Measurements from ENCODE around the gene NEUROD2. TPM values are rescaled to one million over a fixed set of nuclear protein-coding genes. Genes with fewer than 3 reads are reported as not detected.

The NEUROD2 gene
- total RNA-seq, 1 donor from 2014 or later, result not detected

GRCh38 chr17:39634384-39634871, 26.7 kb upstream of the NEUROD2 start:
- no peak overlapping the region for H3K27ac ChIP-seq
- DNase-seq, result no peak
- H3K27me3 ChIP-seq (ENCODE audit: low read depth), result peaks cover 4% of the 10 kb centered on the region
- no peaks in the 10 kb centered on the region for H3K36me3 ChIP-seq
- no peak overlapping the region for H3K4me3 ChIP-seq
- H3K4me1 ChIP-seq, result peaks cover 34% of the 10 kb centered on the region
- TF ChIP-seq, protein P1, sequence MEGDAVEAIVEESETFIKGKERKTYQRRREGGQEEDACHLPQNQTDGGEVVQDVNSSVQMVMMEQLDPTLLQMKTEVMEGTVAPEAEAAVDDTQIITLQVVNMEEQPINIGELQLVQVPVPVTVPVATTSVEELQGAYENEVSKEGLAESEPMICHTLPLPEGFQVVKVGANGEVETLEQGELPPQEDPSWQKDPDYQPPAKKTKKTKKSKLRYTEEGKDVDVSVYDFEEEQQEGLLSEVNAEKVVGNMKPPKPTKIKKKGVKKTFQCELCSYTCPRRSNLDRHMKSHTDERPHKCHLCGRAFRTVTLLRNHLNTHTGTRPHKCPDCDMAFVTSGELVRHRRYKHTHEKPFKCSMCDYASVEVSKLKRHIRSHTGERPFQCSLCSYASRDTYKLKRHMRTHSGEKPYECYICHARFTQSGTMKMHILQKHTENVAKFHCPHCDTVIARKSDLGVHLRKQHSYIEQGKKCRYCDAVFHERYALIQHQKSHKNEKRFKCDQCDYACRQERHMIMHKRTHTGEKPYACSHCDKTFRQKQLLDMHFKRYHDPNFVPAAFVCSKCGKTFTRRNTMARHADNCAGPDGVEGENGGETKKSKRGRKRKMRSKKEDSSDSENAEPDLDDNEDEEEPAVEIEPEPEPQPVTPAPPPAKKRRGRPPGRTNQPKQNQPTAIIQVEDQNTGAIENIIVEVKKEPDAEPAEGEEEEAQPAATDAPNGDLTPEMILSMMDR (IDR thresholded peaks at IDR 0.05), result peak; percentile 66
- no peak for ATAC-seq
- H3K9me3 ChIP-seq, result no peaks in the 10 kb centered on the region
- intact Hi-C loops (cut with DNase I), result no loop called here

DNA sequence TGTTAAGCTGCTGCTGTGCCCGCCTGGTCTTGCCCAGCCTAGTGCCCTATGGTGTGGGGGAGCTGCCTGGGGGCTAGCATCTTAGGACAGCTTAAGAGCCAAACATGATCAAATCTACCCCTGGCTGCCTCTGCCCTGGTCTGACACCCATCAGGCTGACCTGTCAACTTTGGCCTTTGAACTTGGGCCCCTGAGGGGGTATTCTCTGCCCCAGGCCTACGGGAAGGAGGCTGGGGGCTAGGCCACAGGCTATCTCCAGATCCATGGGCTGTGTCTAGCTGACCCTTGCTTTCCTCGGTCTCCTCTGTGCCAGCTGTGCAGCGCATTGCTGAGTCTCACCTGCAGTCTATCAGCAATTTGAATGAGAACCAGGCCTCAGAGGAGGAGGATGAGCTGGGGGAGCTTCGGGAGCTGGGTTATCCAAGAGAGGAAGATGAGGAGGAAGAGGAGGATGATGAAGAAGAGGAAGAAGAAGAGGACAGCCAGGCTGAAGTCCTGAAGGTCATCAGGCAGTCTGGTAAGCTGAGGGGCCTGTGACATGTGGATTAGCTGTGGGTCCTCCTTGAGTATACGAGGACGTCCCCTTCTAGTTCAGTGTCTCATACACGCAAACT, 26.0 kb upstream of the NEUROD2 start:
- Histone ChIP-seq H3K9me3 (no peaks in the 10 kb centered on the region), H3K4me1 (peaks cover 27% of the 10 kb centered on the region), H3K27ac (no peak overlapping the region), H3K36me3 (no peaks in the 10 kb centered on the region), H3K27me3 (ENCODE audit: low read depth) (peaks cover 4% of the 10 kb centered on the region), H3K4me3 (no peak overlapping the region)
- no peak for DNase-seq
- intact Hi-C loops (cut with DNase I), result no loop called here
- TF ChIP-seq, protein P1 (IDR thresholded peaks at IDR 0.05), result no peak
- no peak for ATAC-seq

- no peaks in the 10 kb centered on the region for H3K36me3 ChIP-seq
- no peaks in the 10 kb centered on the region for H3K9me3 ChIP-seq
- peaks cover 10% of the 10 kb centered on the region for H3K27me3 ChIP-seq (ENCODE audit: low read depth)
- peaks cover 16% of the 10 kb centered on the region for H3K4me1 ChIP-seq
- TF ChIP-seq, protein P1 (IDR thresholded peaks at IDR 0.05), result no peak
- intact Hi-C loops (cut with DNase I), result no loop called here
- peak overlapping the region; percentile 27 for H3K4me3 ChIP-seq
- no peak for DNase-seq
- H3K27ac ChIP-seq, result peak overlapping the region; percentile 56
- no peak for ATAC-seq
These were observed 24.6 kb upstream of the NEUROD2 start for GRCh38 chr17:39632153-39632941.

DNA sequence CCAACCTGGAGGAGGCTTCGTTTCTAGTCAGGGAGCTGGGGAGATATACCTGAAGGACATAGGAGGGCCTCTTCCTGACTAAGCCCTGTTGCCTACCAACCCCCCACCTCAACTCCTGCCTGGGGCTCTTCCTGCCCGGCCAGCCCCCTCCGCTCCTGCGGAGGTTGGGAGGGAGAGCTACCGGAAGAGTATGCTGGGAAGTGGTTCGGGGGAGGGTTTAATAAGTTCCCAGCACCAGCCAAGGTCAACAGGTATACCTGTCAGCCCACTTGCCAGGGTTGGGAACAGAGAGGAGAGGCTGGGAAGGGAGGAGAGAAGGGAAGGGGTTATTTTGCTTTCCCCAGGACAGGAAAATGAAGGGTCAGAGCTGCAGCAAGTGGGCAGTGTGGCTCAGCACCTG, 23.7 kb upstream of the NEUROD2 start:
- peak; percentile 62 for DNase-seq
- peak overlapping the region; percentile 56 for H3K27ac ChIP-seq
- TF ChIP-seq, protein P1 (IDR thresholded peaks at IDR 0.05), result no peak
- intact Hi-C loops (cut with DNase I), result no loop called here
- H3K9me3 ChIP-seq, result no peaks in the 10 kb centered on the region
- H3K27me3 ChIP-seq (ENCODE audit: low read depth), result peaks cover 20% of the 10 kb centered on the region
- no peaks in the 10 kb centered on the region for H3K36me3 ChIP-seq
- peak overlapping the region; percentile 27 for H3K4me3 ChIP-seq
- ATAC-seq, result peak; percentile 75
- H3K4me1 ChIP-seq, result peaks cover 21% of the 10 kb centered on the region

DNA sequence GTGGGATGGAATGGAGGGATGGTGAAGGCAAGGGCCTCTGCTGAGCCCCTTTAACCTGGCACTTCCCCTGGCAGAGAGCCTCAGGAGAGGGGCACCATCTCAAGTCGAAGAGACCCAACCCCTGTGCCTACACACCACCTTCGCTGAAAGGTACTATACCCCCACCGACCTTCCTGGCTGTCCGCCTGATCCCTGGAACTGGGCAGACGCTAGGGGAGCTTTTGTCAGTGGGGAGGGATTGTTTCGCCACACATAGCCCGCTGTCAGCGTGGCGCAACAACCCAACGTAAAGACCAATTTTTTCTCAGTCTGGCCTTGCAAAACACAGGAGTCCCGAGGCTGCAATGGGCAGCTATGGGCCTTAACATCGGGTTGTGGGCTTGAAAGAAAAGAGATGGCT, 22.2 kb upstream of the NEUROD2 start:
- TF ChIP-seq, protein P1 (IDR thresholded peaks at IDR 0.05), result no peak
- no peaks in the 10 kb centered on the region for H3K36me3 ChIP-seq
- DNase-seq, result peak; percentile 63
- intact Hi-C loops (cut with DNase I), result no loop called here
- peak overlapping the region; percentile 53 for H3K27ac ChIP-seq
- H3K9me3 ChIP-seq, result no peaks in the 10 kb centered on the region
- peaks cover 33% of the 10 kb centered on the region for H3K27me3 ChIP-seq (ENCODE audit: low read depth)
- H3K4me3 ChIP-seq, result no peak overlapping the region
- ATAC-seq, result no peak
- peaks cover 18% of the 10 kb centered on the region for H3K4me1 ChIP-seq

Measured in lower lobe of right lung (tissue), 2 donors.